Kidney glomerular epithelial cell (primary cell): ENCODE data around the gene MSRB3.

Source experiments
- DNase-seq: peaks from one replicate; lab custom pipeline; 2025; lab: John Stamatoyannopoulos, UW

The MSRB3 gene

DNA sequence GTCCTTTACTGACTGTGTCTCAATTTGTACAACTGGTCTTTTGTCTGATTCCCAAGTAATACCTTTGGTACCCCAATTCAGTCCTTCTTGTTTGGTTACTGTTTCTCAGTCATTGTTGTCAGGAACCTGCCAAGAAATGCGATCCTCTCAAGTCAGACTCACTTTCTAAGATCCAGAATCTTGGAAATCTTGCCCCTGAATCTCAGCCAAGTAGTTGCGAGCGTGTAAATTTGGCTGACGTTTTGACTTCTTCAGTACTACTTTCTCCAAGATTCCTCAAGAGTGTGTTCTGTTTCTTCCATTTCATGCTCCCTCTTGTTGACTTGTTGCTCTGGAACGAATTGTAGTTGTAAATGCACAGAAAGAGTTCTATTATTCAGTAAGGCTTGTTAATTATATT, 114.0 kb downstream of the MSRB3 start:
- DNase-seq: no peak

DNA sequence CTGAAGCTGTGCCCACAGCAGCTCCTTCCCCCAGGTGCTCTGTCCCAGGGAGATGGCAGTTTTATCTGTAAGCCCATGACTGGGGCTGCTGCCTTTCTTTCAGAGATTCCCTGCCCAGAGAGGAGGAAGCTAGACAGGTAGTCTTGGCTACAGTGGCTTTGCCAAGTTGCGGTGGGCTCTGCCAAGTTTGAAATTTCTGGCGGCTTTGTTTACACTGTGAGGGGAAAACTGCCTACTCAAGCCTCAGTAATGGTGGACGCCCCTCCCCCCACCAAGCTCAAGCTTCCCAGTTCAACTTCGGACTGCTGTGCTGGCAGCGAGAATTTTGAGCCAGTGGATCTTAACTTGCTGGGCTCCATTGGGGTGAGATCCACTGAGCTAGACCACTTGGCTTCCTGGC, 124.7 kb downstream of the MSRB3 start:
- DNase-seq: no peak

DNA sequence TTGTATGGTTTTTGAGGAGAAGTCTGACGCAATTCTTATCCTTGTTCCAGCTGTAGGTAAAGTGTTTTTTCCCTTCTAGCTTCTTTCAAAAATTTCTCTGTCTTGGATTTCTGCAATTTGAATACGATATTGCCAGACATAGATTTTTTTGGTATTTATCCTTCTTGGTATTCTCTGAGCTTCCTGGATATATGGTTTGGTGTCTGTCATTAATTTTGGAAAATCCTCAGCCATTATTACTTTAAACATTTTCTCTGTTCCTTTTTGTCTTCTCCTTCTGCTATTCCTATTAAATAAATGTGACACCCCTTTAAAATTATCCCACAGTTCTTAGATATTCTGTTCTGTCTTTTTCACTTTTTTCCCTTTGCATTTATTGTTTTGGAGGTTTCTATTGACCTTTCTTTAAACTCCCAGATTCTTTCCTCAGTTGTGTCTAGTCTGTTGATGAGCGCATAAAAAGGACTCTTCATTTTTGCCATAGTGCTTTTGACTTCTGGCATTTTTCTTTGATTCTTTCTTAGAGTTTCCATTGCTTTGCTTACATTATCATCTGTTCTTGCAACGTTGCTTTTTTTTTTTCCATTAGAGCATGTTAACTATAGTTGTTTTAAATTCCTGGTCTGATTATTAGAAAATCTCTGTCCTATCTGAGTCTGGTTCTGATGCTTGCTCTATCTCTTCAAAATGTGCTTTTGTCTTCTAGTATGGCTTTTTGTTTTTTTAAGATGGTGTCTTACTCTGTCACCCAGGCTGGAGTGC, 129.1 kb downstream of the MSRB3 start:
- no peak for DNase-seq

DNA sequence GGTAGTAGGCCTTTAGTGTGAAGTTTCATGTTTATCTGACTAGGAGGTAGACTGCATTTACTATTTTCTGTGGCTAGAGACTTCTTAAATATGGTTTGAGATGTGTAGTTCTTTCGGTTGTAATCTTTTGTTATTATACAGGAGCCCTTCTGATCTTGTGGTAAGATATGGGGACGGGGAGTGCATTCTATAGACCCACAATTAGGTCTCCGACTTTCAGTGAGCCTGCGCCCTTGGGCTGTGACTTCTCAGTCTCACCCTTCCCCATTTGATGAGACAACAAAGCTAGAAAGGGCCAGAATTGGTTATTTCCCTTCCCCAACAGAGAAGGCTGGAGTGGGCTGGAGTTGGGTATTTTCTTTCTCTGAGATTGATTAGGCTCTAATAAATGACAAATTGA, 130.0 kb downstream of the MSRB3 start:
- no peak for DNase-seq

DNA sequence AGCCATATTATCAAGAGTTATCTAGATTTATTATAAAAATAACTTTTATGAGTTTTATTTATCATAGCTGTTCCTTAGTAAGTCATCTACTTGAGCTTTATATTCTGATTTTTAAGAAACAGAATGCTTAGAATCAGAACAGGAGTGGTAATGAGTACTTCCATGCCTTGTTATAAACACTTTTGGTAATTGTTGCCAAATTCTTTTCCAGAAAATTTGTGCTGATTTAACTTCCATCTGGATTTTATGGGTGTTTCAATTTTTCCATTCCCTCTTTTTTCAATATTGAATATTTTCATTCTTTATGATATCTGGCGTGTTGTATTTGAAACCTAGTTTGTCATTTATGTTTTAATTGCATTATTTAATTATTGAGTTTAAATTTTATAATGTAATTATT, 131.2 kb downstream of the MSRB3 start:
- no peak for DNase-seq

DNA sequence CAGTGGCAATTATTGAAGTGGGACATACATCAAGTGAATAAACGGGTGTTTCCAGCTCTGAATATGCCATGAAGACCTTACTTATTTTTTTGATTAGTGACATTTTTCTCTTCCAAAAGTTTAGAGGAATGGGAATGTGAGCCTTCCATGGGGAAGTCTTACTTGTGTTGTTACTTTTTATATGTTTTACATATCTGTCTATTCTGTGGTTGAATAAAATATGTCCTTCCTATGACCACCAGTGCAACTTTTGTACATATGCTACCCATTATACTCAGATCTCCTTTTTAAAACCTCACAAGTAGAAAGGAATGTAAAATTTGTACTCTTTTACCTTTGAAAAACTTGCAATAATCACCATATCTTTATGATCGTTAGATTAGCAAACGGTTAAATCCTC, 132.7 kb downstream of the MSRB3 start:
- no peak for DNase-seq

DNA sequence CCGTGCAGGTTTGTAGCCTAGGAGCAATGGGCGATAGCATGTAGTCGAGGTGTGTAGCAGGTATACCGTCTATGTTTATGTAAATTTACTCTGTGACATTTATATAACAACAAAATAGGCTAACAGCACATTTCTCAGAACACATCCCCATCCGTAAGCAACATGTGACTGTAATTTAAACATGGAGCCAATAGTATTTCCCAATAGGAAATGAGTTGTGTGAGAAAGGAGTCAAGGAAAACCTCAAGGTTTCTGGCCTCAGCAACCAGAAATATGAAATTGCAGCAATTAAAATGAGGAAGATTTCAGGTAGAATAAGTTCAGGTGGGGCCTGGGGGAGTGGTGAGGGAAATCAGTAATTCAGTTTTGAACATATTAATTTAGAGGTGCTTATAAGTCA, 136.0 kb downstream of the MSRB3 start:
- no peak for DNase-seq

DNA sequence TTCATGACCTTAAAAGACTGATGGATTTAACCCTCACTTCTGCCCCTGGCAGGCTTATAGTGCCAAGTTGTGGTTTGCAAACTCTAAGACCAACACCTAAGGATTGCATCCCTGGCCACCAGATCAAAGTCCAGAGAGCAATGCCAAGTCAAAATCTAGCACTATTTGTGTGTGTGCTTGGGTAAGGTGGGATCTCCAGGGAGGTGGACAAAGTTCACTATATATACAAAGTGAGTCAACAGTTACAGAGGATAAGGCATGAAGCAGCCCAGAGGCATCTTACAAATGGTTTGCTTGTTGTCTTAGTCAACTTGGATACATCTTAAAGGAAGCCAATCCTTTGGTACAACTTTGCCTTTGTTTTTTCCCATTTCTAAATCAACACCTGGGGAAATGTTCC, 137.3 kb downstream of the MSRB3 start:
- DNase-seq: no peak

DNA sequence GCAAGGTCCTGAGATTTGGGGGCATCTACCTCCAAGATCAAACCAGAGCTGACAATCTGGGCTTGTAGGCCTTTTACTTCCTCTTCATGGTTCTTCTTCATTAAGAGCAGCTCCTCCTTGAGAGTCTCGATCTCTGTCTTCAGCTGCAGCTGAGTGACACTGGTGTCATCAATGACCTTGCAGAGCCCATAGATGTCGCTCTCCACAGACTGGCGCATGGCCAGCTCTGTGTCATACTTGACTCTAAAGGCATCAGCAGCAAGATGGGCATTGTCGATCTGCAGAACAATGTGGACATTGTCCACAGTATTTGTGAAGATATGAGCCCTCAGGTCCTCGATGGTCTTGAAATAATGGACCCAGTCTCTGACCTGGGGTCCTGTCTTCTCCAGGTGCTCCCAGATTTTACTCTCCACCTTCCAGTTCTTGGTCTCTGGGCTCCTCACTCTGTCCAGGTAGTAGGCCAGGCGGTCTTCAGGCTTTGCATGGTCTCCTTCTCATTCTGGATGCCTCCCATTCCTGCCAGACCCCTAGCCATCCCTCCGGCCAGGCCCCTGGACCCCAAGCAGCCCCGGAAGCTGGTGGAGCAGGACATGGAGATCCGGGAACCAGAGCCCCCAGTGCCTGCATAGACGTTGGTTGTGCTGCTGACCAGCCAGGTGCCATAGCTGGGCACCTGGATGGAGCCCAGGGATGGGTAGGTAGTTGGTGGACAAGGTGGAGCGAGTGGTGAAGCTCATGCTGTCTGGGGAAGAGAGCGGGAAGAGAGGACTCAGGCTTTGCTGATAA, 141.0 kb downstream of the MSRB3 start:
- DNase-seq: no peak

DNA sequence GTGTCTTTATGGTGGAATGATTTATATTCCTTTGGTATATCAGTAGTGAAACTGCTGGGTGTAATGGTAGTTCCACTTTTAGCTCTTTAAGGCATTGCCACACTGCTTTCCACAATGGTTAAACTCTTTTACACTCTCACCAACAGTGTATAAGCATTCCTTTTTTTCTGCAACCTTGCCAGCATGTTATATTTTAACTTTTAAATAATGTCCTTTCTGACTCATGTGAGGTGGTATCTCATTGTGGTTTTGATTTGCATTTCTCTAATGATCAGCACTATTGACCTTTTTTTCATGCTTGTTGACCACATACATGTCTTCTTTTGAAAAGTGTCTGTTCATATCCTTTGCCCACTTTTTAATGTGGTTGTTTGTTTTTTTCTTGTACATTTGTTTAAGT, 142.5 kb downstream of the MSRB3 start:
- DNase-seq: peak; percentile 69

DNA sequence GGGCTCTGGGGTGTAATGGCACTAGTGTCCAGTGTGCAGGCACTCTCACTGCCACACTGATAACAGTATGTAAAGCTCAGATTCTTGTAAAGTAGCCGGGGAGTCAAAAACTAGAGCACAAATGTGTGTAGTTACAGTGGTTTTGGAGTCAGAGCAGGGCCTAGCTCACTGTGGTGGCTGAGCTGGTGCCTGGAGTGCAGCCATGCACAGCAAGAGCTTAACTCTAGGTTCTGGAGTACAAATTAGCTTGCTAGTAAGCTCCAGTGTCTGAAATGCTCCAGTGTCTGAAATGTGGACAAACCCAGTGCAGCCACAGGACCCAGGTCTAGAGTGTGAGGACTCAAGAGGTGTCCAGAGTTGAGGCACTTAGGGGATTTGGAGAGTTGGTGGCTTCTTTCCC, 149.2 kb downstream of the MSRB3 start:
- no peak for DNase-seq

DNA sequence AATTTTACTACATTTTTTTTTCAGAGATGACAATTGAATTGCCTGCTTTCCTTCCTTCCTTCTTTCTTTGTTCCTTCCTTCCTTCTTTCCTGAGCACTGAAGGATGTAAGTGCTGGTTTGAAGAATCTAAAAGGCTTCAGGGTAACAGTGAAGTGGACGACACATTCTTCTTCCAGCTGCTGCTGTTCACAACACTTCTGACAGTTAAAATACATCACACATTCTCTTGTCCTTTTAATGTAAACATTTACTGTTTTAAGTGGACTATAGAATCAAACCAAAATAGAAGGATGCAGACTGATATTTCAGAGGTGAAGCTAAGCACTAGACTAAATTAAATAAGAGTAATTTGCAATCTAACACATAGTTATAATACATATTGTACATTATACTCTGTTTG, 151.5 kb downstream of the MSRB3 start:
- no peak for DNase-seq

DNA sequence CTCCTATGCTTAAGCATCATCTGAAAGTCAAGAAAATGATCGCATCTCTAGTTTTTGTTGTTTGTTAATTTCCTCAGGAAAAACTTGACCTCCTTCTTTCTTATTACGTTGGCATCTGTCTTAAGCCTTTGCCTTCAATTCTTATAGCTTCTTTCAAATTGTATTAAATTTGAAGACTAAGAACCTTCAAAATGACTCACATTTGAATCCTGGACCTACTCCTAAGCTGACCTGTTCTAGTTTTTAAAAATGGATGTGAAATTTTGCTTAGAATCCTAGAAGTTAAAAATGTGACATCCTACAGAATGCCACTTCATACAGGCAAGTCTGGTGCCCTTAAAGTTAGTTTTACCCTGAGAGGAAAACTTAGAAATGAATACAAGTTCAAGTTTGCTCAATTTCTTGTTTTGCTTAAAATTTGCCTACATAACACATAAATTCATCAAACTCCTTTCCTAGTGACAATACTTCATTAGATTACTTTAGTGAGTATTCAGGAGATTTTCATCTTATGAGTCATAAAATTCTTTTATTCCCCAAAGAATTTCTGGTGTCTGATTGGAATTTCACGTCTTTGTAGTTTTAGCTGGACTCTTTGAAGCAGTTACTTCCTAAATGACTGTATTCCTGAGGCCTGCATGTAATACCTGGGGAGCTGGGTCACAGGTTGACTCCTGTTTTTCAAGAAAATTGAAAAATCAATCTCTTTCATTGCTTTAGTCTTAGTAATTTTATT, 152.3 kb downstream of the MSRB3 start:
- peak; percentile 84 for DNase-seq

DNA sequence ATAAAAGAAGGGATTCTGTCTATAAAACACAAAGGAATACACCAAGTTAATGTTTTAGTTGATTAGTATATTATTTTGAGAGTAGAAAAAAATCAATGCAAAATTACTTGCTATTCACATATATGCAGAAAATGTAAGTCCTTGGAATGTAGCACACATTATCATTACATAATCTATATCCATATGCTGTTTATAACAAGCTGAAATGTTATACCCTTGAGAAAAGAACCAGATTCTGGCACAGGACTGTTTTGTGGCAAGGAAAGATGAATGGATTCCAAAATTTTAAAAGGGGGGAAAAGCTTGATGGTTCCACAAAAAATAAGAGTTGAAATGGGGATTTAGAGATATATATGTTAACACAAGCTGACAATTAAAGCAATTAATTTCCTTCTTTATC, 153.6 kb downstream of the MSRB3 start:
- DNase-seq: no peak

DNA sequence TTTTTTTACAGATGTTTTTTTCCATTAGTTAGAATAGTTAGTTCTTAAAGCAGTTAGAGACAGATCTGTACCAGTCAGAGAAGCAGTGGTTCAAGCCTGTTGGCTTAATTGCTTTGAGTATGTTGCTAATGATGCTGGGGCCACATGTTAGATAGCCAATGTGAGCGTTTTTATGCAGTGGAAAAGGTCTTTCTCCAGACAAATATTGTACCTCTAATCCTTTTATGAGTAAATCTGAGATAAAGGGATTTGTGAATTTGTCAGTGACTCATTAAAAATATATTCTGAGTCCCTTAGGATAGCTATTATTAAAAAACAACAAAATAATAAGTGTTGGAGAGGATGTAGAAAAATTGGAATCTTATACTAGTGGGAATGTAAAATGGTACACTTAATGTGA, 154.2 kb downstream of the MSRB3 start:
- no peak for DNase-seq

DNA sequence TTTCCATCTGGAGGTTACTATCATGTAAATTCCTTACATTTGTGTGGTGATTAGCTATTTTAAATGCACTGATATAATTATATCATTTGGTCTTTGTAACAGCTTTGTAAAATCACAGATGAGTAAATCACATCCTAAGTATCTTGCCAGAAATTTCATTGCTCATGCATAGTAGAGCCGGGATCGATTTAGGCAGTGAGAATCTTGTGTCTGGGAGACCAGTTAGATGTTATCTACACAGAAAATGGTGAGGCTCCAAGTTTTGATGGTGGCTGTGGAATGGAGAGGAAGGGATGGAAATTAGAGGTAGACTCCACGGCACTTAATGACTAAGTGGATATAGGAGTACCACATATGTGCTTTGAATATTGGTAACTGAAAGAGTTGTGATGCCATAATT, 156.3 kb downstream of the MSRB3 start:
- DNase-seq: no peak

DNA sequence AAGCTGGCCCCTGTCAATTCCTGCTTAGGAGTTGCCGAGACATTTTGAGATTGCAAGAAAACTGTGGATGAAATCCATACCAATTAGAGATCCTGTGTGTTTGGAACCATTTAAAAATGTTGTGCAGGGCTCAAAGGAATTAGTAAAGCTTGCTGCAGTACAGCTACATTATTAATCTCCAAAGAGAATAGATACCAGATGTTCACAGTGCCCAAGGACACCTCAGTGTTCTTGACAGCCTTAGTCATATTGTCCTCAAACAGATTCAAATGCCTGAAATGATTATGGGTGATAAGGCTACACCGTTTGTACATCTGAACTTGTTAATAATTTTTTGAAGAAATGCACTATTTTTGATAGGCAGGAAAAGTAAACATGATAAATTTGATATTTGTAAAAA, 164.6 kb downstream of the MSRB3 start:
- DNase-seq: no peak

DNA sequence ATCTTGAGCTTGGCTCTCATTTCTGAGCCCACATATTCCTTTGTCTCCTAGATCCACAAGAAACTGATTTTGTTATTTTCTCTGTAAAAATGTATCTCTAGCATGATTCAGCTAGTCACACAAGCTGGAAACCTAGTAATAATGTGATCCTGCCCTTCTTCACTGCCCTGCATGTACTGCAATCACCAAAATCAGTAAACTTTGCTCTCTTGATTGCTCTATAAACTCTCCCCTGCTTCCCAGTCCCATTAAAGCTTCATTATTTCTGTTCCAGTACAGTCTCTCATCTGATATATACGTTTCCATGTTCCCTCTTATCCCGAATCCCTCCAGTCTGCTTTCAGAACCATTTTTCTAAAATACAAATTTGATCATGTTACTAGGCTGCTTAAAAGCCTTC, 166.5 kb downstream of the MSRB3 start:
- DNase-seq: no peak

DNA sequence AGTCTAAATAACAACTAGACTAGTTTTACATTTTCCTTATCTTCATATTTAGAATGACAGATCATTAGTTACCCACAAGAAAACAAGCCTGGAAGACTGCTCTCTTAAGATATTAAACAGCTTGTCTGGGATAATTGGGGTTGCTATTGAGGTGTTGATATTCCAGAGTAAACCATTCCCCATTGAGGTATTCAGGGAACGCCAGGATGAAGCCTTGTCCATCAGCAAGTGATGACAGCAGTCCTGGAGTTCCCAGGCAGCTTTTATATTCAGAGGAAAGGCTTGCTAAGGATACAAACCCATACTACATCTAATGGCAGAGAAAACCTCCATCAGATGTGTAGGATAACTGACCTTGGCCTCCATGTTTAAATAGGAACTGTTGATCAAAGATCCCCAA, 168.4 kb downstream of the MSRB3 start:
- DNase-seq: no peak

DNA sequence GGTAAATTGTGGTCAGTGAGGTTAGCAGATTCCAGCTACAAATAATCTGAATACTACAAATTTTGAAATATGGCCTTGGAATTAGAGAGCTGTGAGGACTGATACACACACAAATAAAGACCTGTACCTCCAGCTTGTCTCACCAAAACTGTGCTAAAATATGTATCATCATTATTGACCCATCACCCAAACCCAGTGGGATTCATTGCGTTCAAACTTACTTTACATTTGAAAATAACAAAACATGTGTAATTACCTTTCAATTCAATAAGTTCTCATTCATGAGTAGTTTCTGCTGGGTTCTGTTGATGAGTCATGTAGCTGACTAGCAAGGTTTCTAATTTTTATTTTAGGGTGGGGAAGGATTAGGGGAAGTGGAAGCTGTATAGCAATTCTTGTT, 170.9 kb downstream of the MSRB3 start:
- DNase-seq: no peak

DNA sequence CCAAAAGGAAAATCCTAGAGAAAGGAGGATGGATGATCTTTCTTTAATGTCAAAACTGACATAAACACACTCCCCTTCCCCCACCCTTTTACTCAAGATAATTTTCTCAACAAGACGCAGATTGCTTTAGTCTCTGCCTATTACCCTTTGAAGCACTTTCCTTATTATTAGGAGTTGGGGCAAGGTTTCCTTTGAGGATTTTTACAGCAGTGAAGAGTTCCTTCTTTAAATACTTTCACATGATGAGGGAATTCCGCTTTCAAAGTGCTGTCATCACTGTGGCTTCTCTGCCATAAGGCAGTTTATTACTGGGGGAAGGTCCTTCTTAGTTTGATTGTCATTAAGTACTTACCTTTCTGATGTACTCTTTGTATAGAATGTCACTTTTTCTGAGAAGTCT, 172.1 kb downstream of the MSRB3 start:
- no peak for DNase-seq

DNA sequence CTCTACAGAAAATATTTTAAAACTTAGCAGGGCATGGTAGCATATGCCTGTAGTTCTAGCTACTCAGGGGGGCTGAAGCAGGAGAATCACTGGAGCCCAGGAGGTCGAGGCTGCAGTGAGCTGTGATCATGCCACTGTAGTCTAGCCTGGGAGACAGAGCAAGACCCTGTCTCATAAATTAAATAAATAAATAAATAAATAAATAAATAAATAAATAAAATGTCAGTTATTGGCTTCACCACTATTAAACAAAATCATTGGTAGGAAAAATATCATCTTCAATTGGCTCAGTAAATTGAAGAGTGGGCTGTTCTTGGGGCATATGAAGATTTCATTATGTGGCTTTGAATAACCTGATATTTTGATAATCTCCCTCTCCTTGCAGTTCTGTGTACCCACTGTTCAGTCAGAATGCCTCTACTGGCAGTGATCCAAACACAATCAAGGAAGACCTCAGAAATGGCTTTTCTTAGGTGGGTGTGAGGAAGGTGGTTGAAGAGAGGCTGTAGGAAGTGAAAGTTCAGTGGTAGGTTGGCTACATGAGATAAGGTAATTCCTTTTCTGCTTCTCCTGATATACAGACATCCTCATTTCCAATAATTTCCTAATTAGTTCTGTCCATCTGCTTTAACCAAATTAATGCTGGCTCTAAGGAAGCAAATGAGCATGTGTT, 175.8 kb downstream of the MSRB3 start:
- no peak for DNase-seq
